ENCODE data around the gene CTNS. TPM values are rescaled to one million over a fixed set of nuclear protein-coding genes. Genes with fewer than 3 reads are reported as not detected.

The CTNS gene
- total RNA-seq, 1 experiment from 2014 or later, result 7.9 TPM

- ATAC-seq, result no peak
- H4K20me1 ChIP-seq (ENCODE audit: insufficient read depth), result no peaks in the 10 kb centered on the region
- H3K27me3 ChIP-seq (ENCODE audit: insufficient read depth, low read length), result no peaks in the 10 kb centered on the region
- no peaks in the 10 kb centered on the region for H3K79me2 ChIP-seq (ENCODE audit: insufficient read depth, low read length)
- BruUV-seq (replicated peaks), result no TSS peak
- no peaks in the 10 kb centered on the region for H3K36me3 ChIP-seq (ENCODE audit: control insufficient read depth in 1 of 2, insufficient read depth in 2 of 2, low read length in 2 of 2)
- ChIA-PET RAD21 (ENCODE audit: low non-redundant PET in 1 of 2, low total read pairs in 2 of 2, uncharacterized antibody in 2 of 2, unreplicated experiment in 2 of 2) (no interaction called here), CTCF (no interaction called here), POLR2A (no interaction called here)
- no peak for TF ChIP-seq ZNF274 (IDR thresholded peaks at IDR 0.05; ENCODE audit: low read depth, low read length)
- no peak for TF ChIP-seq ZFX (IDR thresholded peaks at IDR 0.05)
- no peak for TF ChIP-seq EGR1 (IDR thresholded peaks at IDR 0.05; ENCODE audit: low read depth)
- TF ChIP-seq MAX (IDR thresholded peaks at IDR 0.05), result no peak
- TF ChIP-seq RAD21 (IDR thresholded peaks at IDR 0.05; ENCODE audit: low read depth), result no peak
- TF ChIP-seq FOSL1 (IDR thresholded peaks at IDR 0.05; ENCODE audit: low read depth), result no peak
- TF ChIP-seq JUND (IDR thresholded peaks at IDR 0.05), result no peak
- TF ChIP-seq CBX3 (IDR thresholded peaks at IDR 0.05; ENCODE audit: low read depth), result no peak
- no peak for TF ChIP-seq SP1 (IDR thresholded peaks at IDR 0.05; ENCODE audit: low read depth)
- TF ChIP-seq POLR2AphosphoS5 (IDR thresholded peaks at IDR 0.05; ENCODE audit: low read depth, low read length), result no peak
- no peak for TF ChIP-seq TCF7L2 (IDR thresholded peaks at IDR 0.05; ENCODE audit: borderline replicate concordance, extremely low read depth, insufficient read depth, insufficient read length)
- TF ChIP-seq ELF1 (IDR thresholded peaks at IDR 0.05; ENCODE audit: borderline replicate concordance, low read depth), result no peak
- TF ChIP-seq YY1 (IDR thresholded peaks at IDR 0.05; ENCODE audit: extremely low read depth, insufficient replicate concordance, low read depth, low read length), result no peak
- TF ChIP-seq EZH2phosphoT487 (IDR thresholded peaks at IDR 0.05; ENCODE audit: borderline replicate concordance), result no peak
- TF ChIP-seq EZH2 (IDR thresholded peaks at IDR 0.05), result no peak
- no peak for TF ChIP-seq POLR2A (IDR thresholded peaks at IDR 0.05; ENCODE audit: borderline replicate concordance, extremely low read depth, insufficient read depth, insufficient read length)
- TF ChIP-seq SRF (IDR thresholded peaks at IDR 0.05; ENCODE audit: low read depth), result no peak
- TF ChIP-seq ATF3 (IDR thresholded peaks at IDR 0.05), result no peak
- TF ChIP-seq CTCF (IDR thresholded peaks at IDR 0.05 in 2 of 3, conservative IDR thresholded peaks at IDR 0.05 in 1 of 3; ENCODE audit: borderline replicate concordance in 1 of 3, insufficient read depth in 1 of 3, low read depth in 2 of 3, low read length in 2 of 3), result no peak
- TF ChIP-seq CEBPB (IDR thresholded peaks at IDR 0.05; ENCODE audit: low read depth), result no peak
- H3K4me2 ChIP-seq (ENCODE audit: low read length), result no peak overlapping the region
- intact Hi-C loops (cut with micrococcal nuclease), result no loop called here
- H3K4me3 ChIP-seq (replicated peaks in 1 of 2; ENCODE audit: low read depth in 1 of 2, low read length in 2 of 2), result no peak overlapping the region
- H2AFZ ChIP-seq (ENCODE audit: low read depth, low read length, poor library complexity, severe bottlenecking), result no peak overlapping the region
- peaks cover 0 to 1% of the 10 kb centered on the region in 2 experiments; a peak in 2 of 4 replicates for H3K4me1 ChIP-seq (ENCODE audit: control insufficient read depth in 1 of 2, insufficient read depth in 2 of 2, low read length in 2 of 2)
- H3K9me2 ChIP-seq (ENCODE audit: insufficient read depth), result no peaks in the 10 kb centered on the region
- H3K9me3 ChIP-seq (ENCODE audit: control insufficient read depth in 1 of 2, insufficient read depth in 1 of 2, low read depth in 1 of 2, low read length in 2 of 2), result no peaks in the 10 kb centered on the region
- no peak overlapping the region for H3K9ac ChIP-seq (ENCODE audit: low read length)
- no peak overlapping the region for H3K27ac ChIP-seq (ENCODE audit: low read depth, low read length)
- no peak for DNase-seq (ENCODE audit: low read depth, low spot score)
Observed at GRCh38 chr17:3689262-3690093, 52.9 kb downstream of the CTNS start.

Measured in HCT116 (cell line).